Astrocyte of the spinal cord (primary cell): ENCODE results near the gene COX14.

Experiments
- DNase-seq: peaks from one replicate; pipeline ENCODE4 v3.0.0; 2011; ENCODE audit warnings: low read depth, low spot score
- H3K4me3 ChIP-seq: 2 replicates; pipeline ENCODE4 v1.5.1; 2011; ENCODE audit warnings: low read depth, mild to moderate bottlenecking, low read length, moderate library complexity
- CTCF ChIP-seq: IDR thresholded peaks from 2 replicates; pipeline ENCODE4 v1.5.1; 2012; ENCODE audit warnings: low read depth, mild to moderate bottlenecking, low read length, inconsistent platforms
- in situ Hi-C: cut with HindIII; loops from 2 replicates; pipeline ENCODE4 v1.10.0; 2017; ENCODE audit warnings: low sequenced_read_pairs

COX14 gene

GRCh38 chr12:50164963-50165362, 52.9 kb downstream of the COX14 start:
- no peak overlapping the region for H3K4me3 ChIP-seq
- no peak for TF ChIP-seq CTCF
- in situ Hi-C loops = no loop called here
- no peak for DNase-seq

GRCh38 chr12:50166799-50167048, 54.7 kb downstream of the COX14 start:
- TF ChIP-seq CTCF = no peak
- no peak for DNase-seq
- H3K4me3 ChIP-seq = peak overlapping the region; percentile 60
- in situ Hi-C loops = no loop called here

- in situ Hi-C loops = no loop called here
- no peak for TF ChIP-seq CTCF
- DNase-seq = peak; percentile 99
These were observed 55.2 kb downstream of the COX14 start, which contains the start of gene CERS5 for GRCh38 chr12:50167049-50167828. Gene CERS5 (minus strand): TSS chr12:50167369. CDS start chr12:50167297, 72 bp downstream.

More at GRCh38 chr12:50167049-50167828, 55.2 kb downstream of the COX14 start, which contains the start of gene CERS5:
- peak within 1 kb of the TSS; percentile 60 for H3K4me3 ChIP-seq
